HEK293T (cell line): Measurements from ENCODE around the gene MYF6.
"Not testable (repeated sequence)": the region's sequence is repeated elsewhere in the genome, so short reads cannot be mapped to it uniquely, and the experiment has no call there.

Experiments
- CTCF ChIA-PET: fragments of 350-600 bp; formaldehyde crosslinking; extraction: SDS; loops from one replicate; lab custom pipeline; 2021; ENCODE audit warnings: antibody characterized with exemption, inconsistent platforms; lab: Yijun Ruan, JAX
- POLR2A ChIA-PET: fragments of 350-600 bp; formaldehyde crosslinking; extraction: SDS; loops from one replicate; lab custom pipeline; 2020; ENCODE audit warnings: antibody characterized with exemption, inconsistent platforms; lab: Yijun Ruan, JAX
- DNase-seq: peaks from one replicate; pipeline ENCODE4 v3.0.0; 2012; ENCODE audit warnings: mixed read lengths; ENCODE audit errors: extremely low spot score
- ARNT ChIP-seq: fragments of 450-650 bp; IDR thresholded peaks from 2 replicates; pipeline ENCODE4 v1.6.1; 2017; ENCODE audit warnings: mild to moderate bottlenecking
- BHLHE40 ChIP-seq: fragments of 450-650 bp; IDR thresholded peaks from 2 replicates; pipeline ENCODE4 v1.6.1; 2016; ENCODE audit warnings: mild to moderate bottlenecking, moderate library complexity, borderline replicate concordance
- CTBP1 ChIP-seq: fragments of 450-650 bp; IDR thresholded peaks from 2 replicates; pipeline ENCODE4 v1.6.1; 2016; ENCODE audit warnings: borderline replicate concordance
- ELF4 ChIP-seq: fragments of 450-650 bp; IDR thresholded peaks from 2 replicates; pipeline ENCODE4 v1.6.1; 2017; ENCODE audit warnings: antibody characterized with exemption
- FOXA1 ChIP-seq: fragments of 450-650 bp; IDR thresholded peaks from 2 replicates; pipeline ENCODE4 v1.6.1; 2016; ENCODE audit warnings: mild to moderate bottlenecking
- FOXK2 ChIP-seq: fragments of 450-650 bp; IDR thresholded peaks from 2 replicates; pipeline ENCODE4 v1.6.1; 2016; ENCODE audit warnings: mild to moderate bottlenecking
- FOXM1 ChIP-seq: fragments of 450-650 bp; IDR thresholded peaks from 2 replicates; pipeline ENCODE4 v1.6.1; 2017; ENCODE audit warnings: mild to moderate bottlenecking, borderline replicate concordance
- HDGF ChIP-seq: fragments of 450-650 bp; IDR thresholded peaks from 2 replicates; pipeline ENCODE4 v1.6.1; 2017; ENCODE audit warnings: antibody characterized with exemption, borderline replicate concordance
- L3MBTL2 ChIP-seq: fragments of 450-650 bp; conservative IDR thresholded peaks from 2 replicates; pipeline ENCODE4 v1.6.1; 2016; ENCODE audit warnings: mild to moderate bottlenecking
- LEF1 ChIP-seq: fragments of 450-650 bp; IDR thresholded peaks from 2 replicates; pipeline ENCODE4 v1.6.1; 2017; ENCODE audit warnings: mild to moderate bottlenecking, borderline replicate concordance
- NFRKB ChIP-seq: fragments of 450-650 bp; IDR thresholded peaks from 2 replicates; pipeline ENCODE4 v1.6.1; 2016; ENCODE audit warnings: mild to moderate bottlenecking, moderate library complexity
- PKNOX1 ChIP-seq: fragments of 450-650 bp; IDR thresholded peaks from 2 replicates; pipeline ENCODE4 v1.6.1; 2016
- SP1 ChIP-seq: fragments of 450-650 bp; IDR thresholded peaks from 2 replicates; pipeline ENCODE4 v1.6.1; 2017
- SUZ12 ChIP-seq: fragments of 450-650 bp; IDR thresholded peaks from 2 replicates; pipeline ENCODE4 v1.6.1; 2016; ENCODE audit warnings: mild to moderate bottlenecking
- TARDBP ChIP-seq: fragments of 450-650 bp; IDR thresholded peaks from 2 replicates; pipeline ENCODE4 v1.6.1; 2016
- ZNF384 ChIP-seq: fragments of 450-650 bp; IDR thresholded peaks from 2 replicates; pipeline ENCODE4 v1.6.1; 2016

The MYF6 gene

GRCh38 chr12:80707126-80707829 lies at the start of gene MYF6:
TSS of gene MYF6 (plus strand) at chr12:80707634. CDS start at chr12:80707720, 86 bp downstream.
- TF ChIP-seq ELF4 (no peak), TARDBP (no peak), FOXM1 (no peak), ZNF384 (no peak), BHLHE40 (no peak), NFRKB (no peak), SP1 (no peak)
- ChIA-PET CTCF (no interaction called here), POLR2A (no interaction called here)

GRCh38 chr12:80659512-80660063 lies 47.8 kb upstream of the MYF6 start:
- TF ChIP-seq PKNOX1 (no peak), SUZ12 (no peak), TARDBP (no peak), FOXM1 (no peak), FOXA1 (no peak), LEF1 (no peak), NFRKB (no peak), ELF4 (no peak), BHLHE40 (no peak), CTBP1 (no peak), HDGF (no peak), FOXK2 (no peak), L3MBTL2 (no peak), ARNT (no peak), SP1 (no peak), ZNF384 (no peak)
- ChIA-PET POLR2A (no interaction called here), CTCF (interaction anchor here (0.6 kb wide), 1 partner anchor 68 kb away, joined by 5 read pairs; no protein-coding TSS in a partner anchor)
- DNase-seq: no peak

More at GRCh38 chr12:80707126-80707829, at the start of gene MYF6:
- DNase-seq: no peak

- DNase-seq: no peak
- ChIA-PET POLR2A (no interaction called here), CTCF (no interaction called here)
- TF ChIP-seq HDGF (no peak), L3MBTL2 (no peak), FOXM1 (no peak), ZNF384 (no peak), PKNOX1 (no peak)
Measured at GRCh38 chr12:80662586-80662985, 44.8 kb upstream of the MYF6 start.

GRCh38 chr12:80670214-80670613 lies 37.2 kb upstream of the MYF6 start:
- ChIA-PET CTCF (no interaction called here), POLR2A (no interaction called here)
- TF ChIP-seq BHLHE40 (no peak), FOXK2 (no peak), NFRKB (no peak), HDGF (no peak), SP1 (no peak), L3MBTL2 (no peak), CTBP1 (no peak), FOXM1 (no peak), FOXA1 (no peak), ELF4 (no peak), SUZ12 (no peak), LEF1 (no peak), ZNF384 (no peak), TARDBP (no peak), ARNT (no peak), PKNOX1 (no peak)
- DNase-seq: no peak

- POLR2A ChIA-PET, DNase-seq, CTCF ChIA-PET: not testable (repeated sequence)
Measured at GRCh38 chr12:80676042-80676636, 31.3 kb upstream of the MYF6 start.

GRCh38 chr12:80676856-80677255 lies 30.6 kb upstream of the MYF6 start:
- TF ChIP-seq FOXA1: no peak
- TF ChIP-seq CTBP1: no peak
- no peak for TF ChIP-seq SUZ12
- no peak for TF ChIP-seq TARDBP
- TF ChIP-seq NFRKB: no peak
- TF ChIP-seq PKNOX1: no peak
- TF ChIP-seq HDGF: no peak
- TF ChIP-seq ZNF384: no peak
- TF ChIP-seq FOXK2: no peak
- no peak for TF ChIP-seq LEF1
- TF ChIP-seq ARNT: no peak
- TF ChIP-seq SP1: no peak
- TF ChIP-seq ELF4: no peak
- TF ChIP-seq L3MBTL2: no peak
- no peak for TF ChIP-seq BHLHE40
- no peak for TF ChIP-seq FOXM1
- no peak for DNase-seq
- POLR2A ChIA-PET: no interaction called here
- CTCF ChIA-PET: no interaction called here
